ENCODE measurements around the gene ZDHHC14.
"Not testable (repeated sequence)": the region's sequence is repeated elsewhere in the genome, so short reads cannot be mapped to it uniquely, and the experiment has no call there.

- TF ChIP-seq POLR2A (IDR thresholded peaks at IDR 0.05; ENCODE audit: control extremely low read depth in 1 of 2, low read depth in 2 of 2, low read length in 2 of 2); EZH2 (IDR thresholded peaks at IDR 0.05; ENCODE audit: low read depth, low read length, severe bottlenecking); CEBPB (IDR thresholded peaks at IDR 0.05; ENCODE audit: low read depth, low read length); GABPA (IDR thresholded peaks at IDR 0.05; ENCODE audit: borderline replicate concordance, insufficient read depth, low read length); CTCF (IDR thresholded peaks at IDR 0.05; ENCODE audit: control extremely low read depth in 1 of 3, insufficient read depth in 1 of 3, low read depth in 1 of 3, low read length in 3 of 3): not testable (repeated sequence)
Observed at GRCh38 chr6:157463743-157464135, 82.7 kb downstream of the ZDHHC14 start.
